HepG2 (cell line): ENCODE data around the gene P2RX7. TPM values are rescaled to one million over a fixed set of nuclear protein-coding genes. Genes with fewer than 3 reads are reported as not detected.

Source experiments
- AKAP8 ChIP-seq: sonication (generic); formaldehyde crosslinking; IDR thresholded peaks from 2 replicates; pipeline ENCODE4 v1.5.1; 2020; ENCODE audit warnings: mild to moderate bottlenecking, missing genetic modification reagents
- CTCF ChIP-seq: sonication (generic); formaldehyde crosslinking; IDR thresholded peaks from 2 replicates; pipeline ENCODE4 v1.5.0; 2020; ENCODE audit warnings: mild to moderate bottlenecking, missing genetic modification reagents, moderate library complexity
- ELF1 ChIP-seq: sonication (generic); formaldehyde crosslinking; IDR thresholded peaks from 2 replicates; pipeline ENCODE4 v1.4.0; 2020; ENCODE audit warnings: missing genetic modification reagents
- POGK ChIP-seq: sonication (generic); formaldehyde crosslinking; conservative IDR thresholded peaks from 2 replicates; pipeline ENCODE4 v1.8.0; 2022; ENCODE audit warnings: mild to moderate bottlenecking, moderate library complexity, missing genetic modification reagents
- ZBTB39 ChIP-seq: sonication (generic); formaldehyde crosslinking; IDR thresholded peaks from 2 replicates; pipeline ENCODE4 v1.5.0; 2020; ENCODE audit warnings: missing genetic modification reagents
- ZKSCAN8 ChIP-seq: IDR thresholded peaks from 2 replicates; pipeline ENCODE4 v1.6.1; 2016; ENCODE audit warnings: borderline replicate concordance, missing genetic modification reagents, missing compliant biosample characterization
- ZNF18 ChIP-seq: sonication (generic); formaldehyde crosslinking; IDR thresholded peaks from 2 replicates; pipeline ENCODE4 v1.8.0; 2022; ENCODE audit warnings: mild to moderate bottlenecking, missing genetic modification reagents; ENCODE audit not compliant: insufficient replicate concordance
- ZNF281 ChIP-seq: sonication (generic); formaldehyde crosslinking; IDR thresholded peaks from 2 replicates; pipeline ENCODE4 v1.4.0; 2020; ENCODE audit warnings: missing genetic modification reagents, borderline replicate concordance
- ZNF329 ChIP-seq: sonication (generic); formaldehyde crosslinking; IDR thresholded peaks from 2 replicates; pipeline ENCODE4 v1.9.0; 2021; ENCODE audit warnings: low read depth, mild to moderate bottlenecking, missing genetic modification reagents
- ZNF460 ChIP-seq: sonication (generic); formaldehyde crosslinking; IDR thresholded peaks from 2 replicates; pipeline ENCODE4 v1.5.1; 2020; ENCODE audit warnings: missing genetic modification reagents, mild to moderate bottlenecking, borderline replicate concordance
- ZNF512B ChIP-seq: sonication (generic); formaldehyde crosslinking; IDR thresholded peaks from 2 replicates; pipeline ENCODE4 v1.5.1; 2020; ENCODE audit warnings: missing genetic modification reagents, mild to moderate bottlenecking, borderline replicate concordance
- ZNF75D ChIP-seq: sonication (generic); formaldehyde crosslinking; IDR thresholded peaks from 2 replicates; pipeline ENCODE4 v1.8.1; 2023; ENCODE audit warnings: missing genetic modification reagents, mild to moderate bottlenecking, borderline replicate concordance
- ZNF768 ChIP-seq: sonication (generic); formaldehyde crosslinking; IDR thresholded peaks from 2 replicates; pipeline ENCODE4 v1.4.0; 2020; ENCODE audit warnings: missing genetic modification reagents
- polyA plus RNA-seq, 8 experiments: library from polyadenylated mRNA; depleted of rRNA in 3 of 8; stranded (reverse) in 7 of 8; unstranded in 1 of 8; fragments of >200 nt; fragmentation: Illumina TruSeq in 4 of 8; extraction: Trizol in 4 of 8; gene quantifications; 2 replicates each; pipeline versions ENCODE4 v1.2.1 to v1.2.3, GENCODE V29; 2011 to 2016; ENCODE audit warnings: low read depth in 4 of 8, missing spikeins in 1 of 8, mixed read lengths in 1 of 8; ENCODE audit not compliant: insufficient read depth in 1 of 8
- total RNA-seq, 5 experiments: library from RNA; depleted of rRNA; stranded (reverse); fragments of >200 nt; fragmentation: Illumina TruSeq; extraction: Trizol; gene quantifications; 2 replicates each; pipeline ENCODE4 v1.2.3, GENCODE V29; 2016; ENCODE audit warnings: low read depth in 1 of 5

Gene P2RX7
- total and polyA plus RNA-seq, 2 of the 13 experiments (the other 11 are each of a cell fraction or from before 2014, with no cell fraction given) = 0.13 to 0.73 TPM

- no peak for TF ChIP-seq ZNF460
- no peak for TF ChIP-seq AKAP8 (CRISPR knock-in tag)
- TF ChIP-seq ZNF512B (CRISPR knock-in tag) = no peak
- TF ChIP-seq ZNF329 (CRISPR knock-in tag) = peak; percentile 76; the same call in 1 of the 2 replicates
- peak; percentile 69 for TF ChIP-seq ELF1 (CRISPR knock-in tag)
- TF ChIP-seq ZNF18 (CRISPR knock-in tag) = peak; percentile 81
- peak; percentile 81 for TF ChIP-seq CTCF
- TF ChIP-seq ZBTB39 (CRISPR knock-in tag) = peak; percentile 52; the same call in 1 of the 2 replicates
- TF ChIP-seq ZKSCAN8 (CRISPR knock-in tag) = no peak
- TF ChIP-seq POGK (CRISPR knock-in tag) = peak; percentile 87
- TF ChIP-seq ZNF768 (CRISPR knock-in tag) = peak; percentile 73
- TF ChIP-seq ZNF75D = no peak
- no peak for TF ChIP-seq ZNF281
Observed at GRCh38 chr12:121209624-121210572, 77.2 kb downstream of the P2RX7 start, which contains the start of gene P2RX4 (continued).
